CD8-positive, alpha-beta memory T cell (primary cell): ENCODE measurements around the gene FBLN5. TPM values are rescaled to one million over a fixed set of nuclear protein-coding genes. Genes with fewer than 3 reads are reported as not detected.
A peak's percentile ranks its signal among the peaks of the same experiment; 100 is the strongest.
"Not testable (repeated sequence)": the region's sequence is repeated elsewhere in the genome, so short reads cannot be mapped to it uniquely, and the experiment has no call there.

Experiments
- CTCF ChIA-PET: fragments of 350-600 bp; sonication (Branson Sonifier 250); formaldehyde crosslinking; loops from one replicate; lab custom pipeline; 2021; ENCODE audit warnings: antibody characterized with exemption; lab: Charles Lee
- POLR2A ChIA-PET: fragments of 350-600 bp; sonication (Branson Sonifier 250); formaldehyde crosslinking; loops from one replicate; lab custom pipeline; 2021; ENCODE audit warnings: antibody characterized with exemption; lab: Charles Lee
- DNase-seq, 5 donors: peaks; one replicate each; pipeline versions ENCODE4 v3.0.0 to v3.0.0-alpha.2; 2020 to 2022; ENCODE audit warnings: mixed read lengths in 1 of 5
- H3K27ac ChIP-seq: one replicate; pipeline ENCODE4 v1.7.0; 2013; ENCODE audit warnings: low read depth, mild to moderate bottlenecking, low read length, moderate library complexity
- H3K27me3 ChIP-seq: 2 replicates; pipeline ENCODE4 v1.7.0; 2013; ENCODE audit warnings: low read length, mild to moderate bottlenecking; ENCODE audit not compliant: insufficient read depth, poor library complexity, severe bottlenecking
- H3K36me3 ChIP-seq: 2 replicates; pipeline ENCODE4 v1.7.0; 2013; ENCODE audit warnings: mild to moderate bottlenecking, low read length, moderate library complexity; ENCODE audit not compliant: insufficient read depth
- H3K4me1 ChIP-seq: 2 replicates; pipeline ENCODE4 v1.7.0; 2013; ENCODE audit warnings: mild to moderate bottlenecking, low read length, moderate library complexity; ENCODE audit not compliant: insufficient read depth
- H3K4me3 ChIP-seq: 2 replicates; pipeline ENCODE4 v1.7.0; 2013; ENCODE audit warnings: mild to moderate bottlenecking, low read length
- H3K9me3 ChIP-seq: 2 replicates; pipeline ENCODE4 v1.7.0; 2013; ENCODE audit warnings: mild to moderate bottlenecking, low read length
- H3K27ac Mint-ChIP-seq, 8 donors: one replicate each; pipeline ENCODE4 v1.8.0; 2020 to 2021; ENCODE audit warnings: mixed read lengths in 8 of 8, mild to moderate bottlenecking in 6 of 8, inconsistent platforms in 3 of 8, moderate library complexity in 3 of 8
- H3K27me3 Mint-ChIP-seq, 2 donors: one replicate each; pipeline ENCODE4 v1.8.0; 2020 to 2021; ENCODE audit warnings: mixed read lengths in 2 of 2, mild to moderate bottlenecking in 1 of 2, moderate library complexity in 1 of 2
- H3K36me3 Mint-ChIP-seq, 3 donors: one replicate each; pipeline ENCODE4 v1.8.0; 2020 to 2021; ENCODE audit warnings: mixed read lengths in 3 of 3, inconsistent platforms in 1 of 3, mild to moderate bottlenecking in 1 of 3
- H3K4me1 Mint-ChIP-seq, 3 donors: one replicate each; pipeline ENCODE4 v1.8.0; 2020 to 2021; ENCODE audit warnings: mixed read lengths in 3 of 3, inconsistent platforms in 1 of 3, mild to moderate bottlenecking in 1 of 3
- H3K4me3 Mint-ChIP-seq, 7 donors: one replicate each; pipeline ENCODE4 v1.8.0; 2020 to 2021; ENCODE audit warnings: mixed read lengths in 7 of 7, mild to moderate bottlenecking in 6 of 7, moderate library complexity in 4 of 7, inconsistent platforms in 2 of 7
- H3K9me3 Mint-ChIP-seq, 5 donors: one replicate each; pipeline ENCODE4 v1.8.0; 2020 to 2022; ENCODE audit warnings: mixed read lengths in 5 of 5, mild to moderate bottlenecking in 3 of 5, moderate library complexity in 2 of 5, inconsistent platforms in 1 of 5
- polyA plus RNA-seq: library from polyadenylated mRNA; unstranded; fragments of 300-500 nt; fragmentation: Illumina TruSeq; gene quantifications from one replicate; pipeline ENCODE4 v1.2.3, GENCODE V29; 2021
- total RNA-seq, 2 experiments: library from RNA; stranded (reverse); gene quantifications; one replicate each; pipeline ENCODE4 v1.2.3, GENCODE V29; 2021

Gene FBLN5
- total and polyA plus RNA-seq, 3 experiments from 2014 or later = 0.82 to 12.1 (median 0.96) TPM

DNA sequence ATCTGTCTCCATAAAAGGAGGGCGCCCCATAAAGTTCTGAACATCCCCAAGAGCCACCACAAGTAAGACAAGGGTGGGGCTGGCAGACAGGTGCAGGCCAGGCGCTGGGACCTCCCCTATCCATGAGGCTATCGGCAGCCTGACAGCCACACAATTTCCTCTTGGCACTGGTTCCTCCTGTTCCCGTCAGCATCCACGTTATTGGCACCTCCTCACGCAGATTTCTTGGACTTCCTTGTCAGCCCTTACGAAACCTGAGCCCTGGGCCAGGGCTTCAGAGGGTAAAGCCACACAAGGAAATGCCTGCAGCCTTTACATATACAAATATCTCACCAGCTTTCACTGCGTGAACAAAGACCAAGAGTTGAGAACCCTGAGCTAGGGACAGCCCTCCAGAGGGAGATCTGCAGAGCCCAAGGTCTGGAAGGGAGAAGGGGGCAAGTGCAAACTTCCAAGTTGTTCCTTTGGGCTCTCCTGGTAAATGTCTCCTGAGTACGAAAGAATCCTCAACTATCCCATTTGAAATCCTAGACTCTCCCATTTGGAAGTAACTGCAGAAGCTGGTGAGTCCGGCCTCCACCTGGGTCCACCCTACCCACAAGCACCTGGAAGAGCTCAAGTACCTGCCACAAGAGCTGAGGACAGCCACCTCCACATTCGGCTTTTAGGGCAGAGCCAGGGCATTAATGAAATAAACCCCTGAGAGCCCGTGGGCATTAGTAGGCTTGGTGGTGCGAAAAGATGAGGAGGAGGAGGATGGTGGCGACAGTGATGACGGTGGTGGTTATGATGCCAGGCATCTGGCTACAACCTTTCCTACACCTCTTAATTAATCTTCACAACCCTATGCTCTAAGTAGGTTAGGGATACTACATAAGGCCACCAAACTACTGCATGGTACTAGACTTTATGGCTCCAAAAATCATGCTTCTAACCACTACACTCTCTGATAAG lies 74.7 kb downstream of the FBLN5 start:
- ChIA-PET CTCF (interaction anchor here (1.2 to 2.4 kb wide), 8 partner anchors 9 to 73 kb away, joined by 3 to 11 read pairs (median 6); no protein-coding TSS in a partner anchor), POLR2A (interaction anchor here (0.9 to 3.3 kb wide), 6 partner anchors 9 to 37 kb away, joined by 3 to 22 read pairs (median 4); no protein-coding TSS in a partner anchor)
- peak overlapping the region; percentile 85 for H3K4me3 ChIP-seq
- H3K9me3 ChIP-seq = no peaks in the 10 kb centered on the region
- H3K36me3 ChIP-seq = no peaks in the 10 kb centered on the region
- H3K27ac ChIP-seq = peak overlapping the region; percentile 68
- H3K4me1 ChIP-seq = peaks cover 98% of the 10 kb centered on the region
- peak; percentile 53 to 83 (median 76) for DNase-seq
- Mint-ChIP-seq H3K27ac (peak overlapping the region; percentile 80 to 100 (median 98)), H3K4me1 (peaks cover 90 to 100% (median 100%) of the 10 kb centered on the region in 3 donors), H3K27me3 (peaks cover 0 to 2% of the 10 kb centered on the region in 2 donors), H3K4me3 (peak overlapping the region; percentile 69 to 91 (median 80)), H3K36me3 (peaks cover 0 to 2% (median 1%) of the 10 kb centered on the region in 3 donors), H3K9me3 (no peaks in the 10 kb centered on the region)
- H3K27me3 ChIP-seq = no peaks in the 10 kb centered on the region

DNA sequence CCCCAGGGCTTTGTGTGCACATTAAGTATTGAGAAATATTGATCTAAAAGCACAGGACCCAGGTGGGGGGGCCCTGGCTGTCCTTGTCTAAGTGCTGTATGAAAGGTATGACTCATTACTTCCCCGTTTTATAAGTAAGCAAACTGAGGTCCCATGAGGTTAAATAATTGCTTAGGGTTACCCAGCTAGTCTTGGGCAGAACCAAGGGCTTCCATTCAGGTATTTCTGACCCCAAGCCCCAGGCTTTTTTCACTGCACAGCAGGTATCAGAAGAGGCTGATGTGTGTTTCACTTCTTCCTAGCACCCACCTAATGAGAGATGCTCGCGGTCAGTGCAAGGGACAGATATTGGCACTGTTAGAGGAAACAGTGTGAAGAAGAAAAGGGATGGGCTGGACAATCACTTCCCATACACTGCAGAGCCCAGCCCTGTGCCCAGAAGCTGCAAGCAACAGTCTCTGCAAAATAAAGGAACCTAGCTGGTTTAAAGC lies 75.4 kb downstream of the FBLN5 start:
- peak overlapping the region; percentile 69 to 91 (median 80) for H3K4me3 Mint-ChIP-seq
- peaks cover 0 to 2% of the 10 kb centered on the region in 2 donors for H3K27me3 Mint-ChIP-seq
- H3K9me3 Mint-ChIP-seq = no peaks in the 10 kb centered on the region
- peaks cover 0 to 7% (median 1%) of the 10 kb centered on the region in 3 donors for H3K36me3 Mint-ChIP-seq
- H3K27me3 ChIP-seq = no peaks in the 10 kb centered on the region
- H3K4me1 Mint-ChIP-seq = peaks cover 93 to 100% (median 98%) of the 10 kb centered on the region in 3 donors
- peak overlapping the region; percentile 68 for H3K27ac ChIP-seq
- peaks cover 94% of the 10 kb centered on the region for H3K4me1 ChIP-seq
- peak in 3 of 5 donors; percentile 38 to 56 (median 46) for DNase-seq
- CTCF ChIA-PET = interaction anchor here (1.2 to 2.4 kb wide), 7 partner anchors 9 to 40 kb away, joined by 3 to 11 read pairs (median 7); no protein-coding TSS in a partner anchor
- H3K9me3 ChIP-seq = no peaks in the 10 kb centered on the region
- peak overlapping the region; percentile 80 to 100 (median 98) for H3K27ac Mint-ChIP-seq
- POLR2A ChIA-PET = interaction anchor here (0.9 to 3.3 kb wide), 4 partner anchors 8 to 250 kb away, joined by 4 to 22 read pairs (median 11); partner anchors contain the start of genes CPSF2 and NDUFB1
- H3K36me3 ChIP-seq = no peaks in the 10 kb centered on the region
- peak overlapping the region; percentile 85 for H3K4me3 ChIP-seq

DNA sequence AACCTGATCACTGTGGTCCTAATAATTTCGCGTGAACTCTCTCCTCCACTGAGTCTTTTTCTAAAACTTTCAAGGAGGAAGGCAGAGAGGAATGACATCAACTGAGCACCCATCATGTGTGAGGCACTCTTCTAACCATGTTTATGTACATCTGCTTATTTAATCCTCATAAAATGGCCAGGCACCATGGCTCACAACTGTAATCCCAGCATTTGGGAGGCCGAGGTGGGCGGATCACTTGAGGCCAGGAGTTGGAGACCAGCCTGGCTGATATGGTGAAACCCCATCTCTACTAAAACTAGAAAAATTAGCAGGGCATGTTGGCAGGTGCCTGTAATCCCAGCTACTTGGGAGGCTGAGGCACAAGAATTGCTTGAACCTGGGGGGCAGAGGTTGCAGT lies 76.1 kb downstream of the FBLN5 start:
- H3K27ac ChIP-seq, H3K36me3 ChIP-seq, H3K9me3 ChIP-seq, H3K27me3 Mint-ChIP-seq, DNase-seq, H3K9me3 Mint-ChIP-seq, H3K27me3 ChIP-seq: not testable (repeated sequence)
- POLR2A ChIA-PET = interaction anchor here (0.9 to 3.3 kb wide), 3 partner anchors 8 to 250 kb away, joined by 4 to 22 read pairs (median 18); partner anchors contain the start of genes CPSF2 and NDUFB1
- peaks cover 0 to 14% (median 1%) of the 10 kb centered on the region in 3 donors for H3K36me3 Mint-ChIP-seq
- peak overlapping the region in 6 of 7 donors; percentile 69 to 91 (median 82) for H3K4me3 Mint-ChIP-seq
- Histone ChIP-seq H3K4me3 (peak overlapping the region; percentile 85), H3K4me1 (peaks cover 87% of the 10 kb centered on the region)
- peaks cover 89 to 93% (median 92%) of the 10 kb centered on the region in 3 donors for H3K4me1 Mint-ChIP-seq
- peak overlapping the region; percentile 80 to 100 (median 98) for H3K27ac Mint-ChIP-seq
- CTCF ChIA-PET = interaction anchor here (1.6 to 2.4 kb wide), 5 partner anchors 12 to 40 kb away, joined by 5 to 11 read pairs (median 9); no protein-coding TSS in a partner anchor

DNA sequence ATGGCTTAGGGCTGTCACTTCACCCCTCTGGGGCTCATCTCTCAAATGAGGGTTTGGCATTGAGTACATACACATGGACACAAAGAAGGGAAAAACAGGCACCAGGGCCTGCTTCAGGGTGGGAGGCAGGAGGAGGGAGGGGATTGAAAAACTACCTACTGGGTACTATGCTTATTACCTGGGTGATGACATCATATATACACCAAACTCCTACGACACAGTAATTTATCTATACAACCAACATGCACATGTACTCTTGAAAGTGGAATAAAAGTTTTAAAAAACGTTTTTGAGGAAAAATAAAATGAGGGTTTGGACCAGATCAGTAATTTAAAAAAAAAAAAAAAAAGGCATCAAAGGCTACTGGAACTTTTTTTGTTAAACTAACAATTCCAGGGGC lies 76.6 kb downstream of the FBLN5 start:
- H3K27ac ChIP-seq = peak overlapping the region; percentile 69
- H3K9me3 ChIP-seq = no peaks in the 10 kb centered on the region
- H3K36me3 Mint-ChIP-seq = peaks cover 1 to 19% (median 2%) of the 10 kb centered on the region in 3 donors
- DNase-seq = no peak
- H3K36me3 ChIP-seq = no peaks in the 10 kb centered on the region
- H3K27me3 Mint-ChIP-seq = peaks cover 0 to 2% of the 10 kb centered on the region in 2 donors
- peak overlapping the region; percentile 97 to 100 (median 98) for H3K27ac Mint-ChIP-seq
- ChIA-PET POLR2A (no interaction called here), CTCF (interaction anchor here (2.3 kb wide), 1 partner anchor 22 kb away, joined by 7 read pairs; no protein-coding TSS in a partner anchor)
- H3K4me1 ChIP-seq = peaks cover 82% of the 10 kb centered on the region
- peaks cover 84 to 88% (median 88%) of the 10 kb centered on the region in 3 donors for H3K4me1 Mint-ChIP-seq
- H3K4me3 Mint-ChIP-seq = peak overlapping the region; percentile 43 to 92 (median 84)
- H3K4me3 ChIP-seq = peak overlapping the region; percentile 48
- no peaks in the 10 kb centered on the region for H3K9me3 Mint-ChIP-seq
- H3K27me3 ChIP-seq = no peaks in the 10 kb centered on the region

DNA sequence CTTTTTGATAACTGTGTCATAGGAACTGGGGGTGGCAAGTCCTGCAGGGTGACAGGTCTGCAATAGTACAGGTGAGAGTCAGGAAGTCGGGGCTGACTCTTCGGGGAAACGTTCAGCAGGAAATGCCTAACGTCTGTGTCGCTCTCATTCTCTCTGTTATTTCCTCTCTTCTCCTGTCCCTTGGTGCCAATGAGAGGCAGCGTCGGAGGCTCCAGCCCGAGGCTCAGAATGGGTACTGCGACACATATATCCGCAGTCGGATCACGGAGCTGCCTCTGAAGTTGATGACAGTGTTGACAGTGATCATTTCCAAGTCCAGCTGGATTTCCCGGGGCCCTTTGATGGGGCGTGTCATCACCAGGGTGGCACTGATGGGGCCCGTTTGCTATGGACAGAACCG lies 77.5 kb downstream of the FBLN5 start:
- ChIA-PET CTCF (no interaction called here), POLR2A (interaction anchor here (1.0 to 1.5 kb wide), 2 partner anchors 12 to 170 kb away, joined by 3 read pairs; no protein-coding TSS in a partner anchor)
- Histone ChIP-seq H3K4me1 (peaks cover 74% of the 10 kb centered on the region), H3K9me3 (no peaks in the 10 kb centered on the region), H3K27me3 (no peaks in the 10 kb centered on the region), H3K36me3 (no peaks in the 10 kb centered on the region), H3K27ac (peak overlapping the region; percentile 69), H3K4me3 (peak overlapping the region; percentile 48)
- Mint-ChIP-seq H3K27me3 (peaks cover 0 to 2% of the 10 kb centered on the region in 2 donors), H3K27ac (peak overlapping the region; percentile 97 to 100 (median 98)), H3K9me3 (no peaks in the 10 kb centered on the region), H3K4me3 (peak overlapping the region; percentile 79 to 92 (median 84)), H3K4me1 (peaks cover 76 to 83% (median 82%) of the 10 kb centered on the region in 3 donors), H3K36me3 (peaks cover 3 to 25% (median 6%) of the 10 kb centered on the region in 3 donors)
- DNase-seq = peak; percentile 57 to 83 (median 81)

DNA sequence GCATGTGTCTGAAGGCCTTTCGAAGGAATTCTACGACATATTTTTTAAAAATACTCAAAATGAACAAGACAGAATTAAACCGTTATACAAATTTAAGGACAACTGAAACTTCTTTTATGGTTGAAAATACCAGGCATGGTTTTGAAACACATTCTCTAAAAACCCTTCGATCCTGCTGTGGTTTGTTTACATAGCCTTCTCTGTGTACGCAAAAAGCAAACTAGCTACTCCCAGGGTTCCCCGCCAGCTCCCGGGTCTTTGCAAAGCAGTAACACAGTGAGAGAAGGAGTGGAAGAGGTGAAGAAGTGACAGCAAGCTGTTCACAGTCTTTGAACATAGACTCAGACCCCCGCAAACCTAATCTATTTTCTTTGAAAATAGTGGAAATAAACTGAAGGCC lies 77.9 kb downstream of the FBLN5 start:
- Mint-ChIP-seq H3K27me3 (peaks cover 0 to 2% of the 10 kb centered on the region in 2 donors), H3K4me1 (peaks cover 74 to 82% (median 80%) of the 10 kb centered on the region in 3 donors), H3K4me3 (peak overlapping the region; percentile 79 to 92 (median 84)), H3K9me3 (no peaks in the 10 kb centered on the region), H3K27ac (peak overlapping the region; percentile 97 to 100 (median 98)), H3K36me3 (peaks cover 4 to 28% (median 8%) of the 10 kb centered on the region in 3 donors)
- no peaks in the 10 kb centered on the region for H3K36me3 ChIP-seq
- CTCF ChIA-PET = interaction anchor here (3.5 kb wide), 1 partner anchor 42 kb away, joined by 13 read pairs; no protein-coding TSS in a partner anchor
- DNase-seq = no peak
- H3K27me3 ChIP-seq = no peaks in the 10 kb centered on the region
- H3K4me1 ChIP-seq = peaks cover 73% of the 10 kb centered on the region
- H3K27ac ChIP-seq = peak overlapping the region; percentile 69
- H3K4me3 ChIP-seq = peak overlapping the region; percentile 30
- H3K9me3 ChIP-seq = no peaks in the 10 kb centered on the region
- POLR2A ChIA-PET = interaction anchor here (0.6 to 1.5 kb wide), 4 partner anchors 11 to 360 kb away, joined by 3 read pairs; partner anchors contain the start of gene PPP4R3A

DNA sequence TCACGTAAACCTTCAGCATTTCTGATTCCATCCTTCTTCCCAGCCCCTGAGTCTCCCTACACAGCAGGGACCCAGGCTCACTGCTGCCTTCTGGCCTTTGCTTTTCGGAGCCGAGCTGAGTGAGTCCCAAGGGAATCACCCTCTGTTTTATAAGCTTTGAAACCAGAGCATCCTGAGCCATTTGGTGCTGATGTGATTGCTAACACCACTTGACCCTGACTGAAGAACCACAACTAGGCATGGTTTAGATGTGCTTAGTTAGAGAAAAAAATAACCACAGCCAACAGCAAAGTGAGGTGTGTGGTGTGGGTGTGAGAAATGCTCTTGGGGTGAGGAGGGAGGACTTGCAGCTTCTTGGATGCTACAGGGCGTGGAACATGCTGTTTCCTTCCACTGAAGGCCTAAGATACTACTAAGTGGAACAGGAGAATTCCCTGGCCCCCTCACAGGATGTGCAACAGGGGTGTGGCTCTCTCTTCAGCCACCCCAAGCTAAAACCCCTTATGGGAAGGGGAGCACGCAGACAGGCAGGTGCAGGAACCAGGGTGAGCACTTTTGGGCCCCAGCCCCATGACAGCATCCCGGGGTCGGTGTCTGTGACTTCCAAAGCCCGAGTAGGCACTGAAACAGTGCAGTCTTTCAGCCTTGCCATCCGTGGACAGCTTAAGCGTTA lies 80.0 kb downstream of the FBLN5 start, which contains the start of gene TC2N:
Gene TC2N (minus strand): TSS at position 221 of the 673 bp plus-strand sequence. CDS start 53,767 bp downstream, outside the sequence.
- peak within 1 kb of the TSS; percentile 69 for H3K4me3 ChIP-seq
- peaks cover 74% of the 10 kb centered on the region for H3K4me1 ChIP-seq
- no peaks in the 10 kb centered on the region for H3K27me3 Mint-ChIP-seq

More for the DNA sequence above, 80.0 kb downstream of the FBLN5 start, which contains the start of gene TC2N:
- peak within 1 kb of the TSS; percentile 38 for H3K27ac ChIP-seq
- POLR2A ChIA-PET = interaction anchor here (0.7 to 1.8 kb wide), 9 partner anchors 9 to 36 kb away, joined by 3 to 15 read pairs (median 6); no protein-coding TSS in a partner anchor
- Mint-ChIP-seq H3K4me3 (peak within 1 kb of the TSS; percentile 97 to 100 (median 100)), H3K36me3 (peaks cover 15 to 49% (median 25%) of the 10 kb centered on the region in 3 donors), H3K27ac (peak within 1 kb of the TSS; percentile 97 to 100 (median 98)), H3K9me3 (no peaks in the 10 kb centered on the region), H3K4me1 (peaks cover 73 to 82% (median 78%) of the 10 kb centered on the region in 3 donors)
- peak; percentile 38 to 84 (median 65) for DNase-seq
- H3K36me3 ChIP-seq = no peaks in the 10 kb centered on the region
- CTCF ChIA-PET = interaction anchor here (1.0 to 3.5 kb wide), 8 partner anchors 9 to 71 kb away, joined by 3 to 13 read pairs (median 5); no protein-coding TSS in a partner anchor
- H3K9me3 ChIP-seq = no peaks in the 10 kb centered on the region
- no peaks in the 10 kb centered on the region for H3K27me3 ChIP-seq
